GM12878 (cell line): ENCODE measurements around the gene HAAO. TPM values are rescaled to one million over a fixed set of nuclear protein-coding genes. Genes with fewer than 3 reads are reported as not detected.
A peak's percentile ranks its signal among the peaks of the same experiment; 100 is the strongest.

Source experiments
- ATAC-seq: fragments of 200-7000 bp; cut with Tn5 transposase; 3 replicates; pipeline ENCODE4 v1.9.1; 2020; ENCODE audit warnings: mild to moderate bottlenecking, moderate library complexity
- BruUV-seq: library from RNA; stranded (reverse); fragments of 400-500 nt; replicated peaks from 2 replicates; lab custom pipeline; 2021; lab: Mats Ljungman, UMichigan
- CTCF ChIA-PET: fragments of 300-600 bp; sonication (Branson Sonifier 250); formaldehyde crosslinking; extraction: SDS; loops from one replicate; lab custom pipeline; 2021; ENCODE audit warnings: inconsistent platforms; lab: Yijun Ruan, JAX
- POLR2A ChIA-PET: fragments of 350-600 bp; formaldehyde crosslinking; extraction: SDS; loops from one replicate; lab custom pipeline; 2021; ENCODE audit warnings: inconsistent platforms; lab: Charles Lee
- RAD21 ChIA-PET: fragments of 300-600 bp; sonication (Branson Sonifier 250); formaldehyde crosslinking; loops from one replicate; lab custom pipeline; 2023; ENCODE audit warnings: antibody characterized with exemption; ENCODE audit not compliant: unreplicated experiment; lab: Charles Lee
- SMC1A ChIA-PET: fragments of 300-600 bp; sonication (Branson Sonifier 250); formaldehyde crosslinking; loops from one replicate; lab custom pipeline; 2023; ENCODE audit not compliant: unreplicated experiment, uncharacterized antibody; lab: Charles Lee
- DNase-seq: peaks from one replicate; pipeline ENCODE4 v3.0.0-alpha.2; 2011; ENCODE audit warnings: low read depth, low spot score
- FAIRE-seq: peaks from 3 replicates; lab custom pipeline; 2011; peaks lifted over from hg19 to GRCh38; lab: Jason Lieb, UNC
- H2AFZ ChIP-seq: 2 replicates; pipeline ENCODE4 v1.6.0; 2011; ENCODE audit warnings: low read depth, low read length, control low read depth; ENCODE audit not compliant: control insufficient read depth
- H3K27ac ChIP-seq: 2 replicates; pipeline ENCODE4 v1.5.1; 2011; ENCODE audit warnings: control low read depth; ENCODE audit not compliant: control insufficient read depth, insufficient read depth
- H3K27me3 ChIP-seq, 2 experiments: replicated peaks in 1 of 2; 2 replicates each; pipeline versions ENCODE4 v1.6.0 to v1.6.1; 2011; ENCODE audit warnings: low read length in 1 of 2; ENCODE audit not compliant: control insufficient read depth in 2 of 2, insufficient read depth in 2 of 2
- H3K36me3 ChIP-seq, 2 experiments: 2 replicates each; pipeline ENCODE4 v1.5.1; 2011; ENCODE audit warnings: low read length in 1 of 2; ENCODE audit not compliant: control insufficient read depth in 2 of 2, insufficient read depth in 2 of 2
- H3K4me1 ChIP-seq: 2 replicates; pipeline ENCODE4 v1.6.1; 2011; ENCODE audit warnings: mild to moderate bottlenecking, low read length, moderate library complexity, mixed read lengths; ENCODE audit not compliant: control insufficient read depth, insufficient read depth
- H3K4me2 ChIP-seq: 2 replicates; pipeline ENCODE4 v1.6.0; 2011; ENCODE audit warnings: control low read depth; ENCODE audit not compliant: control insufficient read depth, insufficient read depth
- H3K4me3 ChIP-seq: fragments of 200-600 bp; sonication (generic); 2 replicates; pipeline ENCODE4 v1.5.1; 2016
- H3K79me2 ChIP-seq: 2 replicates; pipeline ENCODE4 v1.6.0; 2011; ENCODE audit warnings: low read length; ENCODE audit not compliant: control insufficient read depth, insufficient read depth
- H3K9ac ChIP-seq: 2 replicates; pipeline ENCODE4 v1.8.0; 2011; ENCODE audit warnings: low read length, control low read depth, mixed read lengths; ENCODE audit not compliant: control insufficient read depth, insufficient read depth
- H3K9me3 ChIP-seq: replicated peaks from 3 replicates; pipeline ENCODE4 v1.5.1; 2011; ENCODE audit warnings: mild to moderate bottlenecking, low read length; ENCODE audit not compliant: control insufficient read depth, insufficient read depth
- H4K20me1 ChIP-seq: 2 replicates; pipeline ENCODE4 v1.6.0; 2011; ENCODE audit not compliant: control insufficient read depth, insufficient read depth
- CBX5 ChIP-seq: sonication (generic); IDR thresholded peaks from 2 replicates; pipeline ENCODE4 v1.6.1; 2016; ENCODE audit warnings: low read depth, moderate library complexity, mild to moderate bottlenecking, inconsistent platforms
- FOS ChIP-seq: IDR thresholded peaks from 3 replicates; pipeline ENCODE4 v1.6.1; 2011; ENCODE audit warnings: borderline replicate concordance; ENCODE audit not compliant: insufficient read length; ENCODE audit errors: extremely low read depth
- HCFC1 ChIP-seq: fragments of 150-350 bp; IDR thresholded peaks from 2 replicates; pipeline ENCODE4 v1.6.1; 2014; ENCODE audit warnings: low read length
- IKZF1 ChIP-seq: fragments of 450-650 bp; conservative IDR thresholded peaks from 2 replicates; pipeline ENCODE4 v1.6.1; 2017; ENCODE audit warnings: antibody characterized with exemption, mild to moderate bottlenecking
- MTA2 ChIP-seq: fragments of 450-650 bp; IDR thresholded peaks from 2 replicates; pipeline ENCODE4 v1.6.1; 2016; ENCODE audit warnings: low read depth, mild to moderate bottlenecking, moderate library complexity
- MYC ChIP-seq: IDR thresholded peaks from 2 replicates; pipeline ENCODE4 v1.6.1; 2011; ENCODE audit warnings: mild to moderate bottlenecking, low read length, moderate library complexity, inconsistent platforms; ENCODE audit not compliant: insufficient read depth, insufficient replicate concordance, insufficient read length, severe bottlenecking
- NRF1 ChIP-seq: conservative IDR thresholded peaks from 2 replicates; pipeline ENCODE4 v1.6.1; 2011; ENCODE audit warnings: mild to moderate bottlenecking, low read depth, low read length, improper control_type of control experiment
- PAX5 ChIP-seq: IDR thresholded peaks from 2 replicates; pipeline ENCODE4 v1.6.1; 2011; ENCODE audit warnings: low read depth, low read length, borderline replicate concordance
- PML ChIP-seq: IDR thresholded peaks from 2 replicates; pipeline ENCODE4 v1.6.1; 2012; ENCODE audit warnings: low read length, inconsistent platforms
- WGBS: methylation state at CpG from one replicate; pipeline ENCODE4 v1.1.6; 2016; ENCODE audit warnings: low lambda C conversion rate; ENCODE audit not compliant: insufficient replicate concordance, insufficient coverage; ENCODE audit errors: missing lambda C conversion rate; 5-methylcytosine and 5-hydroxymethylcytosine counted together
- in situ Hi-C: fragments of 300-500 bp; cut with MboI; formaldehyde crosslinking; loops from 9 replicates; pipeline ENCODE4 v1.14.3; 2018; ENCODE audit warnings: mixed read lengths
- intact Hi-C: fragments of 100-400 bp; cut with micrococcal nuclease; formaldehyde crosslinking; loops from one replicate; pipeline ENCODE4 v1.14.2; 2022; ENCODE audit not compliant: unreplicated experiment
- polyA plus RNA-seq, 11 experiments: library from polyadenylated mRNA; depleted of rRNA in 4 of 11; unstranded in 6 of 11; stranded (reverse) in 5 of 11; fragments of >200 nt; fragmentation: Nextera tagmentation in 4 of 11; fragmentation: Illumina TruSeq in 1 of 11; extraction: Ambion mirVana in 4 of 11; extraction: Trizol in 1 of 11; gene quantifications; 1 replicate in 1 of 11; 2 replicates in 10 of 11; pipeline versions ENCODE4 v1.2.1 to v1.2.3, GENCODE V29; 2011 to 2016; ENCODE audit warnings: inconsistent platforms in 2 of 11, missing spikeins in 2 of 11, low read depth in 1 of 11
- total RNA-seq, 4 experiments: library from RNA; depleted of rRNA in 3 of 4; stranded (reverse); fragments of >200 nt in 3 of 4; fragmentation: Illumina TruSeq in 1 of 4; extraction: Trizol in 1 of 4; gene quantifications; 2 replicates each; pipeline versions ENCODE4 v1.2.1 to v1.2.3, GENCODE V29; 2013 to 2021
- TF ChIP-seq, protein P1 (sequence below): fragments of 450-650 bp; IDR thresholded peaks from 2 replicates; pipeline ENCODE4 v1.6.1; 2017; ENCODE audit warnings: mild to moderate bottlenecking, moderate library complexity
- TF ChIP-seq, protein P2 (sequence below): fragments of 450-650 bp; IDR thresholded peaks from 2 replicates; pipeline ENCODE4 v1.6.1; 2016; ENCODE audit warnings: mild to moderate bottlenecking
- TF ChIP-seq, protein P3 (sequence below): IDR thresholded peaks from 2 replicates; pipeline ENCODE4 v1.6.1; 2011; ENCODE audit warnings: borderline replicate concordance, low read depth, mild to moderate bottlenecking, moderate library complexity, low read length; ENCODE audit not compliant: insufficient read depth, poor library complexity, severe bottlenecking

HAAO gene
- total and polyA plus RNA-seq, 10 of the 15 experiments (the other 5 are each of a cell fraction or from before 2014, with no cell fraction given) = 4.3 to 58.7 (median 26.8) TPM

DNA sequence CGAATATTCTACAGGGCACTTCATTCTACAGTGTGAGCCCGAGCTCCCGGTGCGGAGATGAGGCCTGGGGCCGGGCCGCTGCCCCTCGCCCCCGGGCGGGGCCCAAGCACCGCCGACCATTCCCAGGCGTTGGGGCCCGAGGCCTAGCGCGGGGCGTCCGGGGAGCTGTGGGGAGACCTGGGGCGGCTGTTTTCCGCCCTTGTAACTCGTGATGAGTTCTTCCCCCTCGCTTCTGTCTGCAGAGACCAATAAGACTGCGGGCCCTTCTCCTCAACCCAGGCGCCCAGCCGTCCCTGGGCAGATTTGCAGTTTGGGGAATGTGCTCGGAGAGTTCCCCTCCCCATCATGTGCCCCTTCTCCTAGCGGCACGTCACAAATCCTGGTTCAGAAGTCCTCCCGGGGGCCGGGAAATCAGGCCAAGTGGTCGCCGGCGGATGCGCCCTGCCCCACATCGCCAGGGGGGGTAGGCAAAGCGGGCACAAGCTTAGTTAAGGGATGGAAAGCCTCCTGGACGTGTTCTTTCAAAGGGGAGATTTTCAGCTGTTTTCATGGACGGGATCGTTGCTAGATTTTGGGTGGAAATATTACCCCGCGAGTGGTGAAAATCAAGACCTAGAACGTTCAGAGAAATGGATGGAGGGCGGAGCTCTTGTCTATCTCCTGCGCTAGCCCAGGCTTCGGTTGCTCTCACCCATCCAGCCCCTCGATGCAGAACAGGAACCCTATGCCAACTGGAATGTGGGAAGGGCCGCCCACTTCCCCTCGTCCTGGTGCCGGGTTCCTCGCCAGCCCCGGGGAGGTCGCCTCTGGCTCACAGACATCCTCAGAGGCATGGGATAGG lies 18.8 kb upstream of the HAAO start:
- H3K9ac ChIP-seq = peak overlapping the region; percentile 97
- FAIRE-seq = peak; percentile 23
- POLR2A ChIA-PET = interaction anchor here (0.6 to 3.8 kb wide), 11 partner anchors 10 to 785 kb away, joined by 3 to 99 read pairs (median 5); partner anchors contain the start of genes HAAO and THADA
- CTCF ChIA-PET = interaction anchor here (0.7 to 6.1 kb wide), 9 partner anchors 11 to 759 kb away, joined by 3 to 69 read pairs (median 4); partner anchors contain the start of gene HAAO
- intact Hi-C loops = loop anchor here (1.0 to 5.0 kb wide), 2 partner anchors 16 to 416 kb away; partner anchors contain the start of gene ZFP36L2
- SMC1A ChIA-PET = interaction anchor here (0.5 to 3.7 kb wide), 18 partner anchors 10 to 664 kb away, joined by 3 to 60 read pairs (median 4); partner anchors contain the start of gene HAAO
- no peak for DNase-seq
- H3K79me2 ChIP-seq = no peaks in the 10 kb centered on the region
- no peaks in the 10 kb centered on the region for H3K36me3 ChIP-seq
- 2% methylated on average over 51 of the region's 51 CpGs for WGBS
- RAD21 ChIA-PET = interaction anchor here (1.2 to 3.5 kb wide), 12 partner anchors 11 to 411 kb away, joined by 3 to 96 read pairs (median 4); partner anchors contain the start of gene HAAO
- peak overlapping the region; percentile 68 for H3K4me3 ChIP-seq
- BruUV-seq = no TSS peak
- in situ Hi-C loops = no loop called here
- no peaks in the 10 kb centered on the region for H3K27me3 ChIP-seq
- peak overlapping the region; percentile 93 for H2AFZ ChIP-seq
- peak; percentile 43 for ATAC-seq
- peak overlapping the region; percentile 85 for H3K4me2 ChIP-seq
- H3K27ac ChIP-seq = peak overlapping the region; percentile 97
- peaks cover 9% of the 10 kb centered on the region for H3K4me1 ChIP-seq
- no peaks in the 10 kb centered on the region; the same call in 2 of the 3 replicates for H3K9me3 ChIP-seq
- H4K20me1 ChIP-seq = no peaks in the 10 kb centered on the region
- TF ChIP-seq NRF1 = no peak
- TF ChIP-seq IKZF1 = peak; percentile 59
- TF ChIP-seq FOS = no peak
- TF ChIP-seq, protein P1, sequence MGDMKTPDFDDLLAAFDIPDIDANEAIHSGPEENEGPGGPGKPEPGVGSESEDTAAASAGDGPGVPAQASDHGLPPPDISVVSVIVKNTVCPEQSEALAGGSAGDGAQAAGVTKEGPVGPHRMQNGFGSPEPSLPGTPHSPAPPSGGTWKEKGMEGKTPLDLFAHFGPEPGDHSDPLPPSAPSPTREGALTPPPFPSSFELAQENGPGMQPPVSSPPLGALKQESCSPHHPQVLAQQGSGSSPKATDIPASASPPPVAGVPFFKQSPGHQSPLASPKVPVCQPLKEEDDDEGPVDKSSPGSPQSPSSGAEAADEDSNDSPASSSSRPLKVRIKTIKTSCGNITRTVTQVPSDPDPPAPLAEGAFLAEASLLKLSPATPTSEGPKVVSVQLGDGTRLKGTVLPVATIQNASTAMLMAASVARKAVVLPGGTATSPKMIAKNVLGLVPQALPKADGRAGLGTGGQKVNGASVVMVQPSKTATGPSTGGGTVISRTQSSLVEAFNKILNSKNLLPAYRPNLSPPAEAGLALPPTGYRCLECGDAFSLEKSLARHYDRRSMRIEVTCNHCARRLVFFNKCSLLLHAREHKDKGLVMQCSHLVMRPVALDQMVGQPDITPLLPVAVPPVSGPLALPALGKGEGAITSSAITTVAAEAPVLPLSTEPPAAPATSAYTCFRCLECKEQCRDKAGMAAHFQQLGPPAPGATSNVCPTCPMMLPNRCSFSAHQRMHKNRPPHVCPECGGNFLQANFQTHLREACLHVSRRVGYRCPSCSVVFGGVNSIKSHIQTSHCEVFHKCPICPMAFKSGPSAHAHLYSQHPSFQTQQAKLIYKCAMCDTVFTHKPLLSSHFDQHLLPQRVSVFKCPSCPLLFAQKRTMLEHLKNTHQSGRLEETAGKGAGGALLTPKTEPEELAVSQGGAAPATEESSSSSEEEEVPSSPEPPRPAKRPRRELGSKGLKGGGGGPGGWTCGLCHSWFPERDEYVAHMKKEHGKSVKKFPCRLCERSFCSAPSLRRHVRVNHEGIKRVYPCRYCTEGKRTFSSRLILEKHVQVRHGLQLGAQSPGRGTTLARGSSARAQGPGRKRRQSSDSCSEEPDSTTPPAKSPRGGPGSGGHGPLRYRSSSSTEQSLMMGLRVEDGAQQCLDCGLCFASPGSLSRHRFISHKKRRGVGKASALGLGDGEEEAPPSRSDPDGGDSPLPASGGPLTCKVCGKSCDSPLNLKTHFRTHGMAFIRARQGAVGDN = peak; percentile 49; the same call in 1 of the 2 replicates
- TF ChIP-seq HCFC1 = 0 out of 2 replicates have a peak, but pooled peaks have one; percentile 23
- TF ChIP-seq PML = no peak
- TF ChIP-seq CBX5 = no peak
- TF ChIP-seq, protein P2, sequence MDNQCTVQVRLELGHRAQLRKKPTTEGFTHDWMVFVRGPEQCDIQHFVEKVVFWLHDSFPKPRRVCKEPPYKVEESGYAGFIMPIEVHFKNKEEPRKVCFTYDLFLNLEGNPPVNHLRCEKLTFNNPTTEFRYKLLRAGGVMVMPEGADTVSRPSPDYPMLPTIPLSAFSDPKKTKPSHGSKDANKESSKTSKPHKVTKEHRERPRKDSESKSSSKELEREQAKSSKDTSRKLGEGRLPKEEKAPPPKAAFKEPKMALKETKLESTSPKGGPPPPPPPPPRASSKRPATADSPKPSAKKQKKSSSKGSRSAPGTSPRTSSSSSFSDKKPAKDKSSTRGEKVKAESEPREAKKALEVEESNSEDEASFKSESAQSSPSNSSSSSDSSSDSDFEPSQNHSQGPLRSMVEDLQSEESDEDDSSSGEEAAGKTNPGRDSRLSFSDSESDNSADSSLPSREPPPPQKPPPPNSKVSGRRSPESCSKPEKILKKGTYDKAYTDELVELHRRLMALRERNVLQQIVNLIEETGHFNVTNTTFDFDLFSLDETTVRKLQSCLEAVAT = peak; percentile 14; the same call in 1 of the 2 replicates
- TF ChIP-seq MYC = no peak
- TF ChIP-seq MTA2 = 0 out of 2 replicates have a peak, but pooled peaks have one; percentile 9
- TF ChIP-seq, protein P3, sequence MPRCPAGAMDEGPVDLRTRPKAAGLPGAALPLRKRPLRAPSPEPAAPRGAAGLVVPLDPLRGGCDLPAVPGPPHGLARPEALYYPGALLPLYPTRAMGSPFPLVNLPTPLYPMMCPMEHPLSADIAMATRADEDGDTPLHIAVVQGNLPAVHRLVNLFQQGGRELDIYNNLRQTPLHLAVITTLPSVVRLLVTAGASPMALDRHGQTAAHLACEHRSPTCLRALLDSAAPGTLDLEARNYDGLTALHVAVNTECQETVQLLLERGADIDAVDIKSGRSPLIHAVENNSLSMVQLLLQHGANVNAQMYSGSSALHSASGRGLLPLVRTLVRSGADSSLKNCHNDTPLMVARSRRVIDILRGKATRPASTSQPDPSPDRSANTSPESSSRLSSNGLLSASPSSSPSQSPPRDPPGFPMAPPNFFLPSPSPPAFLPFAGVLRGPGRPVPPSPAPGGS = no peak
- TF ChIP-seq PAX5 = 0 out of 2 replicates have a peak, but pooled peaks have one; percentile 8
